ENCODE measurements around the gene ARHGAP29.

ARHGAP29 gene

DNA sequence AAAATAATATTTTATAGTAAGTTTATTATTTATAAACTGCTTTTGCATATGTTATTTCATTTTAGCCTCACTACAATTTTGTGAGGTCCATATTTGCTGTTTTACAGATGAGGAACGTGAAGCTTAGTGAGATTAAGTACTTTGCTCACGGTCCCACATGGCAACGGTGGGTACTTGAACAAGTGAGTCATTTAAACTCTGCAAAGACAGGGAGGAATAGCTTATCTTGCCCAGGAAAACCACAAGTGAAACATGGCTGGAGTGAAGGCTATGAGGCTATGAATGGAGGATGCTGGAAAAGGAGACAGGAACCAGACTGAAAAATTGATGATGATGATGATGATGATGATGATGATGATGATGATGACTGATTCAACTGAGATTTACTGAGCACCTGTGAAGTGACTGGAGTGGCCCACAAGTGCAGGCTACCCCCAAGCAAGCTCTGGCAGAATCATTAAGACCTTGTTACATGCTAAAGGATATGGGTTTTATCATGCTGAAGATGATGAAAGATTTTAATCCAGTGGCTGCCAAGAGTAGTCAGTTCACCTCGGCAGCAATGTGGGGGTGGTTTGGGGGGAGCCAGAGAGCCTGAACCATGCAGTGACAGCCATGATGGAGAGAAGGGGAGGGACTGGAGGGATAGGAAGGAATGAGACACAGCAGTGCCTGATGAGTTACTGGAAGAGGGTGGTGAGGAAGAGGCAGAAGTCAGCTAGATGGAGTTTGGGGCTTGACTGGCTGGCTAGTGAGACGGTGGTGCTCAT lies 115.0 kb downstream of the ARHGAP29 start:
- DNase-seq (ENCODE audit: low read depth) = peak; percentile 96
